NB4 (cell line): ENCODE measurements around the gene DSPP.
"Not testable (repeated sequence)": the region's sequence is repeated elsewhere in the genome, so short reads cannot be mapped to it uniquely, and the experiment has no call there.

Experiments used
- CTCF ChIP-seq: IDR thresholded peaks from one replicate; pipeline ENCODE4 v1.5.1; 2012; ENCODE audit warnings: low read depth, low read length
- POLR2A ChIP-seq: IDR thresholded peaks from 2 replicates; pipeline ENCODE4 v1.6.1; 2011; ENCODE audit warnings: mild to moderate bottlenecking; ENCODE audit not compliant: insufficient read length; ENCODE audit errors: extremely low read depth
- TF ChIP-seq, protein P1 (sequence below): IDR thresholded peaks from 2 replicates; pipeline ENCODE4 v1.6.1; 2011; ENCODE audit warnings: low read depth, low read length

DNA sequence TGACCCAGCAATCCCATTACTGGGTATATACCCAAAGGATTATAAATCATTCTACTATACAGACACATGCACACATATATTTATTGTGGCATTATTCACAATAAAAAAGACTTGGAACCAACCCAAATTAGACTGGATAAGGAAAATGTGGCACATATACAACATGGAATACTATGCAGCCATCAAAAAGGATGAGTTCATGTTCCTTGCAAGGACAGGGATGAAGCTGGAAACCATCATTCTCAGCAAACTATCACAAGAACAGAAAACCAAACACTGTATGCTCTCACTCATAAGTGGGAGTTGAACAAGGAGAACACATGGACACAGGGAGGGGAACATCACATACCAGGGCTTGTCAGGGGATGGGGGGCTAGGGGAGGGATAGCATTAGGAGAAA is 34.0 kb upstream of the DSPP start:
- TF ChIP-seq CTCF, POLR2A: not testable (repeated sequence)
- TF ChIP-seq, protein P1, sequence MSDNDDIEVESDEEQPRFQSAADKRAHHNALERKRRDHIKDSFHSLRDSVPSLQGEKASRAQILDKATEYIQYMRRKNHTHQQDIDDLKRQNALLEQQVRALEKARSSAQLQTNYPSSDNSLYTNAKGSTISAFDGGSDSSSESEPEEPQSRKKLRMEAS: not testable (repeated sequence)
